Tibial artery (tissue), 4 donors: ENCODE data around the gene ACOT7.

ENCODE experiments used
- DNase-seq, 2 donors: peaks; one replicate each; pipeline ENCODE4 v3.0.0-alpha.2; 2019
- H3K27ac ChIP-seq, 2 donors: fragments of 200-600 bp; sonication (generic) in 1 of 2; 1 replicate in 1 of 2; 2 replicates in 1 of 2; pipeline ENCODE4 v1.5.1; 2018 to 2019; ENCODE audit warnings: mild to moderate bottlenecking in 1 of 2
- H3K27me3 ChIP-seq, 2 donors: fragments of 200-600 bp; sonication (generic) in 1 of 2; one replicate each; pipeline versions ENCODE4 v1.5.1 to v1.6.0; 2016 to 2019
- H3K36me3 ChIP-seq, 3 donors: fragments of 200-600 bp; sonication (generic) in 2 of 3; one replicate each; pipeline ENCODE4 v1.5.1; 2016 to 2019; ENCODE audit warnings: mild to moderate bottlenecking in 2 of 3
- H3K4me1 ChIP-seq, 4 donors: fragments of 200-600 bp; sonication (generic) in 2 of 4; 1 replicate in 3 of 4; 2 replicates in 1 of 4; pipeline ENCODE4 v1.5.1; 2016 to 2019
- H3K4me3 ChIP-seq, 2 donors: fragments of 200-600 bp; sonication (generic) in 1 of 2; 1 replicate in 1 of 2; 2 replicates in 1 of 2; pipeline ENCODE4 v1.5.1; 2018 to 2019; ENCODE audit warnings: mild to moderate bottlenecking in 2 of 2
- H3K9me3 ChIP-seq, 3 donors: fragments of 200-600 bp; sonication (generic) in 1 of 3; one replicate each; pipeline ENCODE4 v1.5.1; 2016 to 2019
- intact Hi-C: fragments of 100-400 bp; cut with DNase I; formaldehyde crosslinking; loops from one replicate; pipeline ENCODE4 v1.15.0; 2023; ENCODE audit warnings: low total_unique reads
- TF ChIP-seq, protein P1 (sequence below), 2 experiments: fragments of 200-600 bp in 1 of 2; fragments of 450-650 bp in 1 of 2; IDR thresholded peaks; one replicate each; pipeline ENCODE4 v1.5.1; 2017 to 2019; ENCODE audit warnings: antibody characterized with exemption in 2 of 2, mild to moderate bottlenecking in 1 of 2, moderate library complexity in 1 of 2

ACOT7 gene

DNA sequence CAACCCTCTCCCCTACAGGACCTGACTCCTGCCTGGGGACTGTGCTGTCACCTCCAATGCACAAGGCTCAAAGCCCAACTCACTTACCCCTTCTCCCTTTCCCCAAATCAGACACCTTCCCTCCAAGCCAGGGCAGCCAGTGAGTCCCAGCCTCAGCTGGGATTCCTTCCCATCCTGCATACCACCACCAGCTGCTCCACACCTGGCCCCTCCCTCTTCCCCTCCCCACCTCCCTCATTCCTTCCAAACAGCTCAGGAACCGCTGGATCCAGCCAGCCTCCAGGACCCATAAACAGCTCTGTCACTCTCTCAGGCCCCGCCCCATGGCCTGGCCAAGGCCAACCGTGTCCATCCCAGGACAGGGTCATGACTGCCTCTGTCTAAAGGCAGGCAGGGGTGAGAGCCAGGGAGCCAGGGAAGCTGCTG, 41.4 kb downstream of the ACOT7 start:
- TF ChIP-seq, protein P1, sequence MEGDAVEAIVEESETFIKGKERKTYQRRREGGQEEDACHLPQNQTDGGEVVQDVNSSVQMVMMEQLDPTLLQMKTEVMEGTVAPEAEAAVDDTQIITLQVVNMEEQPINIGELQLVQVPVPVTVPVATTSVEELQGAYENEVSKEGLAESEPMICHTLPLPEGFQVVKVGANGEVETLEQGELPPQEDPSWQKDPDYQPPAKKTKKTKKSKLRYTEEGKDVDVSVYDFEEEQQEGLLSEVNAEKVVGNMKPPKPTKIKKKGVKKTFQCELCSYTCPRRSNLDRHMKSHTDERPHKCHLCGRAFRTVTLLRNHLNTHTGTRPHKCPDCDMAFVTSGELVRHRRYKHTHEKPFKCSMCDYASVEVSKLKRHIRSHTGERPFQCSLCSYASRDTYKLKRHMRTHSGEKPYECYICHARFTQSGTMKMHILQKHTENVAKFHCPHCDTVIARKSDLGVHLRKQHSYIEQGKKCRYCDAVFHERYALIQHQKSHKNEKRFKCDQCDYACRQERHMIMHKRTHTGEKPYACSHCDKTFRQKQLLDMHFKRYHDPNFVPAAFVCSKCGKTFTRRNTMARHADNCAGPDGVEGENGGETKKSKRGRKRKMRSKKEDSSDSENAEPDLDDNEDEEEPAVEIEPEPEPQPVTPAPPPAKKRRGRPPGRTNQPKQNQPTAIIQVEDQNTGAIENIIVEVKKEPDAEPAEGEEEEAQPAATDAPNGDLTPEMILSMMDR (IDR thresholded peaks at IDR 0.05), result no peak

DNA sequence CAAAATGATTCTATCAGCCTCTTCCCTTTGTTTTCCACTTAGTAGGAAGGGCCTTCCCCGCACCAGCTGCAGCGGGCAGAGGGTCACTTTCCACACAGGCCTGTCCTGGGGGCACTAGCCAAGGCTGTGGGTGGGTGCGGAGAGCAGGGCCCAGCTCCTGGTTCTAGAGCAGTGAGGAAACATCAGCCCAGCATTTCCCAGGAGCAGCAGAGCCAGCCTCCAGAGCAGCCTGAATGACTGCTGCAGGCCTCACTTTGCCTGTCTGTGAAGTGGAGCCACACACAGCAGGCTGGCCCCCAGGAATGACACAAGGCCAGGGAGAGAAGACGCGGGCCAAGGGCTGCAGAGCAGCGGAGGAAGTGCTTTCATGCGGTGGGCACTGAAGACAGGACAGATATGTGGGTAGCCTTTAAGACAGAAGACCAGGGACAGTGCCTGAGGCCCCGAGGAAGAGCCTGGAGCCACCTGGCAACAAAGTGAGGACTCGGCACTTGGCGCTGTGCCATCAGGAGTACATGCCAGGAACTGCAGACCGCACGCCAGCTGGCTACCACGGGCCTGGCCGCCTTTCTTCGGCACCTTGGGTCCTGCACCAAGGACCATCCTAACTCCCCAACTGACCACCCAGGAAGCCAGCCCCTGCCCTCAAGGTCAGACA, 42.0 kb downstream of the ACOT7 start:
- H3K36me3 ChIP-seq, result no peaks in the 10 kb centered on the region
- no peak overlapping the region for H3K4me3 ChIP-seq
- H3K4me1 ChIP-seq, result peaks cover 0 to 43% (median 19%) of the 10 kb centered on the region in 4 donors
- no peak overlapping the region for H3K27ac ChIP-seq
- intact Hi-C loops, result no loop called here
- H3K9me3 ChIP-seq, result no peaks in the 10 kb centered on the region
- no peak for DNase-seq
- H3K27me3 ChIP-seq, result no peaks in the 10 kb centered on the region
- TF ChIP-seq, protein P1 (IDR thresholded peaks at IDR 0.05), result no peak

More for the DNA sequence above, 41.4 kb downstream of the ACOT7 start:
- Histone ChIP-seq H3K27me3 (no peaks in the 10 kb centered on the region), H3K36me3 (no peaks in the 10 kb centered on the region), H3K27ac (no peak overlapping the region), H3K9me3 (no peaks in the 10 kb centered on the region), H3K4me1 (peaks cover 0 to 43% (median 19%) of the 10 kb centered on the region in 4 donors), H3K4me3 (no peak overlapping the region)
- intact Hi-C loops, result no loop called here
- DNase-seq, result no peak

DNA sequence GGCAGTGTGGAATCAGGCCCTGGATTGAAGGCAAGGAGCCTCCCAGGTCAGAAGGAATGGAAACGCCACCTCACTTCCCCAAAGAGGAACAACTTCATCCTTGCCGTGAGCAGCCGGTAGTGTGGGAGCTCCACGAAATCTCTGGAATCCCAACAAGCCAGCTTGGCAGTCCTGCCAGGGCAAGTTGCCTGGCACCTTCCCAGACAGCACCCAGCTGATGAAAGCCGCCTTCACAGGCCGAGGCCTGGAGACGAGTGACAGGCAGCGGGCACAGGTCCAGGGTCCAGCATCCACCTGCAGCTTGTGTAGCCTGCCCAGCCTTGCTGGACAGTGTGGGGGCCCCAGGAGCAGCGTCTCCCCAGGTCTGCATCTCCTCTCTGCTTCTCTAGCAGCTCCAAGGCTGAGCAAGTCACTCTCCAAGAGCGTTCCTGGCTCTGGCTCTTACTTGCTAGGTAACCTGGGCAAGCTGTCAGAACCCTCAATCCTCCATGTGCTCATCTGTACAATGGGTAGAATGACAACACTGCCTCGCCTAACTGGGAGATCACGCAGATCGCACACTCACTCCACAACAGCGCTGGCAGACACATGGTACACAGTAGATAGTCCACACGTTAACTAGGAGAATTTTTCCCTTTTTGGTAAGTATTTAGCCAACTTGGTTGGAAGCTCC, 43.0 kb downstream of the ACOT7 start:
- no peaks in the 10 kb centered on the region for H3K36me3 ChIP-seq
- H3K9me3 ChIP-seq, result no peaks in the 10 kb centered on the region
- intact Hi-C loops, result no loop called here
- DNase-seq, result no peak
- H3K27ac ChIP-seq, result no peak overlapping the region
- peaks cover 0 to 43% (median 19%) of the 10 kb centered on the region in 4 donors for H3K4me1 ChIP-seq
- TF ChIP-seq, protein P1 (IDR thresholded peaks at IDR 0.05), result no peak
- no peaks in the 10 kb centered on the region for H3K27me3 ChIP-seq
- no peak overlapping the region for H3K4me3 ChIP-seq

DNA sequence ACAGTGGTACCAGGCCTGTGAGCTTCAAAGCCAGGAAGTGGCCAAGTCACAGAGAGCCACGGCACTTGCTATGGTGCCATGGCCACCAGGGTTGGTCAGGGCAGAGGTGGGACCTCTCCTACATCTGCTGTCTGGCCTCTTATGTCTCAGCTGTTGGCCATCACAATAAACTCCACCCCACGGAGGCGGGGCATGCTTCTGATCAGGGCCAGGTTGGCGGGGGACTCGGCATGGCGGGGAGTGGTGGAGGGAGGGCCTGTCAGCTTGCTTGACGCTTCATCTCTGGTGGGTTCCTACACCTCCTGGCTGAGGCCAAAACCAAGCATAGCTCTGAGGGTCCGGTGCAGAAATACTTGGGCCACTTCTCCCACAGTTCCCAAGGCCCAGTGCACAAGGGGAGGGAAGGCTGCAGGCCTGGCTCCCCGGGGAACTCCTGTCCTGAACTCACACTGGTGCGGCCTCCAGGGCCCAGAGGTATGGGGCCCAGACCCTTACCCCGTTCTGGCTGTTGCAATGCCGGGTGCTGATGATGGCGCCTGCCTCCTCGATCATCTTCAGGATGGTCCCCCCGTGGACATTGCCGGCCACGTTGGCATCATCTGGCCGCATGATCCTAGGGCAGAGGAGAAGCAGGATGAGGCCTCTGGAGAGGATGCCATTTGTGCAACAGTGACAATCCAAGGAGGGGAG, 44.2 kb downstream of the ACOT7 start:
- intact Hi-C loops, result no loop called here
- H3K27ac ChIP-seq, result no peak overlapping the region
- H3K4me3 ChIP-seq, result no peak overlapping the region
- no peaks in the 10 kb centered on the region for H3K36me3 ChIP-seq
- H3K9me3 ChIP-seq, result no peaks in the 10 kb centered on the region
- no peak for DNase-seq
- peaks cover 0 to 42% (median 18%) of the 10 kb centered on the region in 4 donors for H3K4me1 ChIP-seq
- no peaks in the 10 kb centered on the region for H3K27me3 ChIP-seq
- TF ChIP-seq, protein P1 (IDR thresholded peaks at IDR 0.05), result no peak

DNA sequence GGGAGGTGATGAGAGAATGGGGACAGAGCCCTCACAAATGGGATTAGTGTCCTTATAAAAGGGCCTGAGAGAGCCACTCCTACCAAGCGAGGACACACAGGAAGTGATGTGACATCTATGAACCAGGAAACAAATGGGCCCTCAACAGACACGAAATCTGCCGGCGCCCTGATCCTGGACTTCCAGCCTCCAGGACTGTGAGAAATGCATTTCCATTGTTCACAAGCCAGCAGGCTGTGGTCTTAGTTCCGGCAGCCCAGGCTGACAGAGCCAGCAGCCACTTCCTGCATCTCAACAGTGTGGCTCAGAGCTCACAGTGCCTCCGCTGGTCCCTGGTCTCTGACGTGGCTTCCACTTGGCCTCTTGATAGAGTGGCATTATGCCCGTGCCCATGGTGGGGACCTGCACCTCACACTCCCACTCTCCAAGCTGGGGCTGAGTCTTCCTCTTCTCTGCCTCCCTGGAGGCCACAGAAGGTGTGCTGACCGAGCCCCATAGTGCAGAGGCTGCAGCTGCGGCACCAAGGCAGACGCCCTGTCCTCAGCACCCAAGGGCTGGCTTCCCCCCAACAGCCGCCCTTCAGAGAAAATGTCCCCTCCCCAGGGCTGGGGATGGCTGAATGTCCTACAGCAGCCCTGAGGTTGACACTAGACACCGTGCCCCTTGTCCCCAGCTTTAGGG, 44.9 kb downstream of the ACOT7 start:
- Histone ChIP-seq H3K27ac (no peak overlapping the region), H3K27me3 (no peaks in the 10 kb centered on the region), H3K4me3 (no peak overlapping the region), H3K4me1 (peaks cover 0 to 35% (median 12%) of the 10 kb centered on the region in 4 donors), H3K9me3 (no peaks in the 10 kb centered on the region), H3K36me3 (no peaks in the 10 kb centered on the region)
- DNase-seq, result no peak
- TF ChIP-seq, protein P1 (IDR thresholded peaks at IDR 0.05), result no peak
- intact Hi-C loops, result no loop called here
